GM12878 (cell line): ENCODE results near the gene AGBL1. TPM values are rescaled to one million over a fixed set of nuclear protein-coding genes. Genes with fewer than 3 reads are reported as not detected.

Experiments
- ATAC-seq: fragments of 200-7000 bp; cut with Tn5 transposase; 3 replicates; pipeline ENCODE4 v1.9.1; 2020; ENCODE audit warnings: mild to moderate bottlenecking, moderate library complexity
- BruUV-seq: library from RNA; stranded (reverse); fragments of 400-500 nt; replicated peaks from 2 replicates; lab custom pipeline; 2021; lab: Mats Ljungman, UMichigan
- CTCF ChIA-PET: fragments of 300-600 bp; sonication (Branson Sonifier 250); formaldehyde crosslinking; extraction: SDS; loops from one replicate; lab custom pipeline; 2021; ENCODE audit warnings: inconsistent platforms; lab: Yijun Ruan, JAX
- POLR2A ChIA-PET: fragments of 350-600 bp; formaldehyde crosslinking; extraction: SDS; loops from one replicate; lab custom pipeline; 2021; ENCODE audit warnings: inconsistent platforms; lab: Charles Lee
- RAD21 ChIA-PET: fragments of 300-600 bp; sonication (Branson Sonifier 250); formaldehyde crosslinking; loops from one replicate; lab custom pipeline; 2023; ENCODE audit warnings: antibody characterized with exemption; ENCODE audit not compliant: unreplicated experiment; lab: Charles Lee
- SMC1A ChIA-PET: fragments of 300-600 bp; sonication (Branson Sonifier 250); formaldehyde crosslinking; loops from one replicate; lab custom pipeline; 2023; ENCODE audit not compliant: unreplicated experiment, uncharacterized antibody; lab: Charles Lee
- DNase-seq: peaks from one replicate; pipeline ENCODE4 v3.0.0-alpha.2; 2011; ENCODE audit warnings: low read depth, low spot score
- FAIRE-seq: peaks from 3 replicates; lab custom pipeline; 2011; peaks lifted over from hg19 to GRCh38; lab: Jason Lieb, UNC
- H2AFZ ChIP-seq: 2 replicates; pipeline ENCODE4 v1.6.0; 2011; ENCODE audit warnings: low read depth, low read length, control low read depth; ENCODE audit not compliant: control insufficient read depth
- H3K27ac ChIP-seq: 2 replicates; pipeline ENCODE4 v1.5.1; 2011; ENCODE audit warnings: control low read depth; ENCODE audit not compliant: control insufficient read depth, insufficient read depth
- H3K27me3 ChIP-seq, 2 experiments: replicated peaks in 1 of 2; 2 replicates each; pipeline versions ENCODE4 v1.6.0 to v1.6.1; 2011; ENCODE audit warnings: low read length in 1 of 2; ENCODE audit not compliant: control insufficient read depth in 2 of 2, insufficient read depth in 2 of 2
- H3K36me3 ChIP-seq, 2 experiments: 2 replicates each; pipeline ENCODE4 v1.5.1; 2011; ENCODE audit warnings: low read length in 1 of 2; ENCODE audit not compliant: control insufficient read depth in 2 of 2, insufficient read depth in 2 of 2
- H3K4me1 ChIP-seq: 2 replicates; pipeline ENCODE4 v1.6.1; 2011; ENCODE audit warnings: mild to moderate bottlenecking, low read length, moderate library complexity, mixed read lengths; ENCODE audit not compliant: control insufficient read depth, insufficient read depth
- H3K4me2 ChIP-seq: 2 replicates; pipeline ENCODE4 v1.6.0; 2011; ENCODE audit warnings: control low read depth; ENCODE audit not compliant: control insufficient read depth, insufficient read depth
- H3K4me3 ChIP-seq: fragments of 200-600 bp; sonication (generic); 2 replicates; pipeline ENCODE4 v1.5.1; 2016
- H3K79me2 ChIP-seq: 2 replicates; pipeline ENCODE4 v1.6.0; 2011; ENCODE audit warnings: low read length; ENCODE audit not compliant: control insufficient read depth, insufficient read depth
- H3K9ac ChIP-seq: 2 replicates; pipeline ENCODE4 v1.8.0; 2011; ENCODE audit warnings: low read length, control low read depth, mixed read lengths; ENCODE audit not compliant: control insufficient read depth, insufficient read depth
- H3K9me3 ChIP-seq: replicated peaks from 3 replicates; pipeline ENCODE4 v1.5.1; 2011; ENCODE audit warnings: mild to moderate bottlenecking, low read length; ENCODE audit not compliant: control insufficient read depth, insufficient read depth
- H4K20me1 ChIP-seq: 2 replicates; pipeline ENCODE4 v1.6.0; 2011; ENCODE audit not compliant: control insufficient read depth, insufficient read depth
- BACH1 ChIP-seq: fragments of 450-650 bp; IDR thresholded peaks from 2 replicates; pipeline ENCODE4 v1.6.1; 2017; ENCODE audit warnings: mild to moderate bottlenecking, borderline replicate concordance
- CHD2 ChIP-seq: IDR thresholded peaks from 2 replicates; pipeline ENCODE4 v1.6.1; 2011; ENCODE audit warnings: low read depth, low read length, improper control_type of control experiment, borderline replicate concordance
- EGR1 ChIP-seq, 2 experiments: IDR thresholded peaks; 1 replicate in 1 of 2; 2 replicates in 1 of 2; pipeline ENCODE4 v1.6.1; 2011 to 2012; ENCODE audit warnings: low read depth in 2 of 2, low read length in 2 of 2, borderline replicate concordance in 1 of 2, mild to moderate bottlenecking in 1 of 2, moderate library complexity in 1 of 2
- FOXM1 ChIP-seq: IDR thresholded peaks from 2 replicates; pipeline ENCODE4 v1.6.1; 2012; ENCODE audit warnings: low read depth, mild to moderate bottlenecking, inconsistent platforms, low read length, moderate library complexity
- NFYA ChIP-seq: IDR thresholded peaks from 2 replicates; pipeline ENCODE4 v1.6.1; 2011; ENCODE audit warnings: low read depth, mild to moderate bottlenecking, low read length, improper control_type of control experiment, borderline replicate concordance
- NFYB ChIP-seq: IDR thresholded peaks from 2 replicates; pipeline ENCODE4 v1.6.1; 2011; ENCODE audit warnings: low read depth, mild to moderate bottlenecking, low read length, improper control_type of control experiment, moderate library complexity; ENCODE audit not compliant: insufficient read depth
- NR2F1 ChIP-seq: fragments of 450-650 bp; conservative IDR thresholded peaks from 2 replicates; pipeline ENCODE4 v1.6.1; 2017; ENCODE audit warnings: mild to moderate bottlenecking
- PML ChIP-seq: IDR thresholded peaks from 2 replicates; pipeline ENCODE4 v1.6.1; 2012; ENCODE audit warnings: low read length, inconsistent platforms
- SMAD5 ChIP-seq: IDR thresholded peaks from 2 replicates; pipeline ENCODE4 v1.6.1; 2016; ENCODE audit warnings: antibody characterized with exemption, low read depth
- SP1 ChIP-seq: IDR thresholded peaks from one replicate; pipeline ENCODE4 v1.6.1; 2011; ENCODE audit warnings: low read depth, low read length
- SRF ChIP-seq, 2 experiments: IDR thresholded peaks; 2 replicates each; pipeline ENCODE4 v1.6.1; 2011; ENCODE audit warnings: low read depth in 2 of 2, low read length in 2 of 2, mild to moderate bottlenecking in 1 of 2, moderate library complexity in 1 of 2
- STAT3 ChIP-seq: IDR thresholded peaks from 2 replicates; pipeline ENCODE4 v1.6.1; 2011; ENCODE audit warnings: low read depth, low read length, improper control_type of control experiment
- SUZ12 ChIP-seq: fragments of 200-600 bp; sonication (generic); IDR thresholded peaks from one replicate; pipeline ENCODE4 v1.6.1; 2018; ENCODE audit warnings: antibody characterized with exemption, mild to moderate bottlenecking; ENCODE audit not compliant: unreplicated experiment
- TAF1 ChIP-seq: IDR thresholded peaks from 2 replicates; pipeline ENCODE4 v1.6.1; 2011; ENCODE audit warnings: mild to moderate bottlenecking, low read depth, low read length, borderline replicate concordance
- YBX1 ChIP-seq: fragments of 450-650 bp; IDR thresholded peaks from 2 replicates; pipeline ENCODE4 v1.6.1; 2016; ENCODE audit warnings: antibody characterized with exemption
- YY1 ChIP-seq: IDR thresholded peaks from 2 replicates; pipeline ENCODE4 v1.6.1; 2011; ENCODE audit warnings: low read depth, mild to moderate bottlenecking, low read length
- ZBED1 ChIP-seq: IDR thresholded peaks from 2 replicates; pipeline ENCODE4 v1.6.1; 2016; ENCODE audit warnings: borderline replicate concordance
- ZNF592 ChIP-seq: fragments of 450-650 bp; IDR thresholded peaks from 2 replicates; pipeline ENCODE4 v1.6.1; 2017; ENCODE audit warnings: mild to moderate bottlenecking, moderate library complexity
- ZNF622 ChIP-seq: fragments of 450-650 bp; IDR thresholded peaks from 2 replicates; pipeline ENCODE4 v1.6.1; 2017; ENCODE audit warnings: mild to moderate bottlenecking, inconsistent platforms
- WGBS: methylation state at CpG from one replicate; pipeline ENCODE4 v1.1.6; 2016; ENCODE audit warnings: low lambda C conversion rate; ENCODE audit not compliant: insufficient replicate concordance, insufficient coverage; ENCODE audit errors: missing lambda C conversion rate; 5-methylcytosine and 5-hydroxymethylcytosine counted together
- in situ Hi-C: fragments of 300-500 bp; cut with MboI; formaldehyde crosslinking; loops from 9 replicates; pipeline ENCODE4 v1.14.3; 2018; ENCODE audit warnings: mixed read lengths
- intact Hi-C: fragments of 100-400 bp; cut with micrococcal nuclease; formaldehyde crosslinking; loops from one replicate; pipeline ENCODE4 v1.14.2; 2022; ENCODE audit not compliant: unreplicated experiment
- polyA plus RNA-seq, 11 experiments: library from polyadenylated mRNA; depleted of rRNA in 4 of 11; unstranded in 6 of 11; stranded (reverse) in 5 of 11; fragments of >200 nt; fragmentation: Nextera tagmentation in 4 of 11; fragmentation: Illumina TruSeq in 1 of 11; extraction: Ambion mirVana in 4 of 11; extraction: Trizol in 1 of 11; gene quantifications; 1 replicate in 1 of 11; 2 replicates in 10 of 11; pipeline versions ENCODE4 v1.2.1 to v1.2.3, GENCODE V29; 2011 to 2016; ENCODE audit warnings: inconsistent platforms in 2 of 11, missing spikeins in 2 of 11, low read depth in 1 of 11
- total RNA-seq, 4 experiments: library from RNA; depleted of rRNA in 3 of 4; stranded (reverse); fragments of >200 nt in 3 of 4; fragmentation: Illumina TruSeq in 1 of 4; extraction: Trizol in 1 of 4; gene quantifications; 2 replicates each; pipeline versions ENCODE4 v1.2.1 to v1.2.3, GENCODE V29; 2013 to 2021

AGBL1 gene
- total and polyA plus RNA-seq, 10 of the 15 experiments (the other 5 are each of a cell fraction or from before 2014, with no cell fraction given), result not detected

DNA sequence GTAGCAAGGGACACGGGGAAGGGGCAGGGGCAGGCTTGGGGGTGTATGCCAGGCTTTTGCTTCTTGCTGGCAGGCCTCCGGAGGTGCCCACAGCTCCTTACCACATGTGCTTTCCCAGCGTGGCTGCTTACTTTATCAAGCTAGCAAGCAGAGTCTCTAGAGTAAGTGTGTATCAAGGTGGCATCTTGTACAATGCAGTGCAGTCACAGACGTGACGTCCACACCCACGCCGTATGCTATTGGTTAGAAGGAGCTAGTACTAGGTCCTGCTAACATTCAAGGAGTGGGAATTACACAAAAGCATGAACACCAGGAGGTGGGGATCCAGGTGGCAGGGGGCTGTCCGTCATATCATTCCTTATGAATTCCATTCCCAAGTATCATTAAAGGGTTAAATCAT lies 15.3 kb upstream of the AGBL1 start:
- Histone ChIP-seq H3K9ac (no peak overlapping the region), H4K20me1 (no peaks in the 10 kb centered on the region), H3K27me3 (no peaks in the 10 kb centered on the region; a peak in 1 of 4 replicates), H3K79me2 (no peaks in the 10 kb centered on the region), H3K27ac (no peak overlapping the region), H3K4me1 (no peaks in the 10 kb centered on the region), H3K36me3 (no peaks in the 10 kb centered on the region), H3K4me3 (no peak overlapping the region), H3K9me3 (no peaks in the 10 kb centered on the region), H2AFZ (no peak overlapping the region), H3K4me2 (no peak overlapping the region)
- intact Hi-C loops (no loop called here), in situ Hi-C loops (no loop called here)
- no peak for ATAC-seq
- no peak for DNase-seq
- ChIA-PET POLR2A (no interaction called here), CTCF (no interaction called here), SMC1A (no interaction called here), RAD21 (no interaction called here)
- WGBS, result 53% methylated on average over 8 of the region's 8 CpGs
- no peak for FAIRE-seq
- TF ChIP-seq SRF (IDR thresholded peaks at IDR 0.05; ENCODE audit: low read depth in 2 of 2, low read length in 2 of 2), result no peak
- TF ChIP-seq STAT3, result no peak
- TF ChIP-seq SUZ12, result no peak
- TF ChIP-seq EGR1 (IDR thresholded peaks at IDR 0.05; ENCODE audit: borderline replicate concordance in 1 of 2, low read depth in 2 of 2, low read length in 2 of 2), result no peak
- TF ChIP-seq FOXM1, result no peak
- no peak for TF ChIP-seq YY1
- TF ChIP-seq NFYB, result no peak
- TF ChIP-seq SP1, result no peak
- TF ChIP-seq BACH1, result no peak
- TF ChIP-seq SMAD5, result no peak
- TF ChIP-seq NFYA, result no peak
- no peak for TF ChIP-seq NR2F1
- no peak for TF ChIP-seq PML
- TF ChIP-seq ZBED1, result no peak
- no peak for TF ChIP-seq TAF1
- TF ChIP-seq ZNF592, result no peak
- TF ChIP-seq YBX1, result no peak
- no peak for TF ChIP-seq ZNF622
- TF ChIP-seq CHD2, result no peak
- BruUV-seq, result no TSS peak
